HEK293 (cell line): Measurements from ENCODE around the gene CYREN.

Source experiments
- ATF2 ChIP-seq: fragments of 450-650 bp; formaldehyde crosslinking; IDR thresholded peaks from 2 replicates; pipeline ENCODE4 v1.5.1; 2016; ENCODE audit warnings: missing biosample characterization, missing genetic modification characterization, low read depth
- CTCF ChIP-seq: fragments of 450-650 bp; formaldehyde crosslinking; IDR thresholded peaks from 2 replicates; pipeline ENCODE4 v1.5.1; 2016; ENCODE audit warnings: missing biosample characterization, missing genetic modification characterization
- PATZ1 ChIP-seq: fragments of 450-650 bp; formaldehyde crosslinking; IDR thresholded peaks from 2 replicates; pipeline ENCODE4 v1.5.1; 2016; ENCODE audit warnings: missing biosample characterization, missing genetic modification characterization
- PRDM6 ChIP-seq: fragments of 450-650 bp; formaldehyde crosslinking; IDR thresholded peaks from 2 replicates; pipeline ENCODE4 v1.5.1; 2017; ENCODE audit warnings: missing biosample characterization, missing genetic modification characterization
- SP2 ChIP-seq: fragments of 450-650 bp; formaldehyde crosslinking; IDR thresholded peaks from 2 replicates; pipeline ENCODE4 v1.5.1; 2016; ENCODE audit warnings: missing biosample characterization, missing genetic modification characterization
- ZBTB44 ChIP-seq: fragments of 450-650 bp; IDR thresholded peaks from 2 replicates; pipeline ENCODE4 v1.5.1; 2018; ENCODE audit warnings: missing biosample characterization, mild to moderate bottlenecking, missing genetic modification characterization
- ZNF121 ChIP-seq: fragments of 450-650 bp; formaldehyde crosslinking; IDR thresholded peaks from 2 replicates; pipeline ENCODE4 v1.5.1; 2016; ENCODE audit warnings: missing biosample characterization, missing genetic modification characterization
- ZNF174 ChIP-seq: fragments of 450-650 bp; formaldehyde crosslinking; IDR thresholded peaks from 2 replicates; pipeline ENCODE4 v1.5.0; 2017; ENCODE audit warnings: missing biosample characterization, mild to moderate bottlenecking, missing genetic modification characterization
- ZNF416 ChIP-seq: fragments of 450-650 bp; formaldehyde crosslinking; IDR thresholded peaks from 2 replicates; pipeline ENCODE4 v1.5.1; 2016; ENCODE audit warnings: missing biosample characterization, missing genetic modification characterization
- ZNF473 ChIP-seq: fragments of 450-650 bp; formaldehyde crosslinking; IDR thresholded peaks from 2 replicates; pipeline ENCODE4 v1.5.1; 2017; ENCODE audit warnings: missing biosample characterization, missing genetic modification characterization
- ZNF600 ChIP-seq: fragments of 450-650 bp; formaldehyde crosslinking; IDR thresholded peaks from 2 replicates; pipeline ENCODE4 v1.5.1; 2016; ENCODE audit warnings: missing biosample characterization, missing genetic modification characterization
- ZNF624 ChIP-seq: fragments of 450-650 bp; formaldehyde crosslinking; IDR thresholded peaks from 2 replicates; pipeline ENCODE4 v1.5.1; 2017; ENCODE audit warnings: missing biosample characterization, missing genetic modification characterization
- ZNF645 ChIP-seq: fragments of 450-650 bp; formaldehyde crosslinking; IDR thresholded peaks from 2 replicates; pipeline ENCODE4; 2016; ENCODE audit warnings: missing biosample characterization, missing genetic modification characterization
- ZNF704 ChIP-seq: fragments of 450-650 bp; formaldehyde crosslinking; IDR thresholded peaks from 2 replicates; pipeline ENCODE4 v1.5.1; 2016; ENCODE audit warnings: missing biosample characterization, missing genetic modification characterization

GRCh38 chr7:135158141-135158655 lies 12.3 kb downstream of the CYREN start:
- TF ChIP-seq ZNF121, result no peak
- TF ChIP-seq ZNF416 (tag by site-specific recombination), result no peak
- TF ChIP-seq CTCF (tag by site-specific recombination), result no peak
- no peak for TF ChIP-seq ZNF645 (tag by site-specific recombination)
- no peak for TF ChIP-seq ZBTB44
- no peak for TF ChIP-seq ATF2
- TF ChIP-seq ZNF600 (tag by site-specific recombination), result no peak
- TF ChIP-seq SP2, result no peak
- TF ChIP-seq ZNF473 (tag by site-specific recombination), result no peak
- no peak for TF ChIP-seq PATZ1 (tag by site-specific recombination)
- no peak for TF ChIP-seq ZNF704 (tag by site-specific recombination)
- TF ChIP-seq ZNF624, result no peak
- TF ChIP-seq PRDM6 (tag by site-specific recombination), result no peak
- no peak for TF ChIP-seq ZNF174
